ENCODE data around the gene TSPAN3. TPM values are rescaled to one million over a fixed set of nuclear protein-coding genes. Genes with fewer than 3 reads are reported as not detected.

Gene TSPAN3
- total RNA-seq, 1 experiment from 2014 or later: 205 TPM

GRCh38 chr15:76994971-76995945 is 75.7 kb downstream of the TSPAN3 start, which contains the start of gene PSTPIP1:
TSS of gene PSTPIP1 (plus strand) at chr15:76995126. CDS start at chr15:76995574, 448 bp downstream.
- peak; percentile 89 for DNase-seq
- peak within 1 kb of the TSS; percentile 86 for H3K4me2 ChIP-seq (ENCODE audit: low read depth, low read length, poor library complexity, severe bottlenecking)
- H2AFZ ChIP-seq (ENCODE audit: low read length): peak within 1 kb of the TSS; percentile 92

GRCh38 chr15:76994496-76994895 is 76.4 kb downstream of the TSPAN3 start:
- no peaks in the 10 kb centered on the region for H3K36me3 ChIP-seq (ENCODE audit: insufficient read depth, low read length)
- peak overlapping the region; percentile 84 for H3K9ac ChIP-seq (ENCODE audit: low read length)
- peak overlapping the region; percentile 92 for H2AFZ ChIP-seq (ENCODE audit: low read length)
- peak overlapping the region; percentile 82 for H3K4me3 ChIP-seq (ENCODE audit: low read length)
- no peaks in the 10 kb centered on the region for H3K9me2 ChIP-seq (replicated peaks; ENCODE audit: insufficient read depth, low read length)
- peak overlapping the region; percentile 81 for H3K27ac ChIP-seq (ENCODE audit: low read length)
- H3K4me1 ChIP-seq (ENCODE audit: low read length): peaks cover 57% of the 10 kb centered on the region
- H3K79me2 ChIP-seq (ENCODE audit: low read length): peaks cover 22% of the 10 kb centered on the region
- H4K20me1 ChIP-seq (ENCODE audit: insufficient read depth, low read depth, low read length): no peaks in the 10 kb centered on the region
- H3K4me2 ChIP-seq (ENCODE audit: low read depth, low read length, poor library complexity, severe bottlenecking): peak overlapping the region; percentile 86
- H3K27me3 ChIP-seq (ENCODE audit: low read length): no peaks in the 10 kb centered on the region
- no peak for DNase-seq
- no peaks in the 10 kb centered on the region for H3K9me3 ChIP-seq (ENCODE audit: low read length)

More at GRCh38 chr15:76994971-76995945, 75.7 kb downstream of the TSPAN3 start, which contains the start of gene PSTPIP1:
- Histone ChIP-seq H3K27me3 (ENCODE audit: low read length) (no peaks in the 10 kb centered on the region), H3K9me3 (ENCODE audit: low read length) (no peaks in the 10 kb centered on the region), H3K4me1 (ENCODE audit: low read length) (peaks cover 64% of the 10 kb centered on the region), H4K20me1 (ENCODE audit: insufficient read depth, low read depth, low read length) (no peaks in the 10 kb centered on the region), H3K36me3 (ENCODE audit: insufficient read depth, low read length) (no peaks in the 10 kb centered on the region), H3K79me2 (ENCODE audit: low read length) (peaks cover 22% of the 10 kb centered on the region), H3K9me2 (replicated peaks; ENCODE audit: insufficient read depth, low read length) (no peaks in the 10 kb centered on the region), H3K27ac (ENCODE audit: low read length) (peak within 1 kb of the TSS; percentile 81), H3K9ac (ENCODE audit: low read length) (peak within 1 kb of the TSS; percentile 84), H3K4me3 (ENCODE audit: low read length) (peak within 1 kb of the TSS; percentile 82)

GRCh38 chr15:76994001-76994400 is 76.9 kb downstream of the TSPAN3 start:
- Histone ChIP-seq H3K36me3 (ENCODE audit: insufficient read depth, low read length) (no peaks in the 10 kb centered on the region), H3K79me2 (ENCODE audit: low read length) (peaks cover 22% of the 10 kb centered on the region), H3K9me3 (ENCODE audit: low read length) (no peaks in the 10 kb centered on the region), H3K27ac (ENCODE audit: low read length) (no peak overlapping the region), H3K9me2 (replicated peaks; ENCODE audit: insufficient read depth, low read length) (no peaks in the 10 kb centered on the region), H4K20me1 (ENCODE audit: insufficient read depth, low read depth, low read length) (no peaks in the 10 kb centered on the region), H3K4me3 (ENCODE audit: low read length) (no peak overlapping the region), H3K4me1 (ENCODE audit: low read length) (peaks cover 56% of the 10 kb centered on the region), H3K9ac (ENCODE audit: low read length) (no peak overlapping the region), H2AFZ (ENCODE audit: low read length) (no peak overlapping the region), H3K4me2 (ENCODE audit: low read depth, low read length, poor library complexity, severe bottlenecking) (no peak overlapping the region), H3K27me3 (ENCODE audit: low read length) (no peaks in the 10 kb centered on the region)
- DNase-seq: no peak

- Histone ChIP-seq H3K36me3 (ENCODE audit: insufficient read depth, low read length) (no peaks in the 10 kb centered on the region), H3K9ac (ENCODE audit: low read length) (no peak overlapping the region), H3K27ac (ENCODE audit: low read length) (no peak overlapping the region), H3K9me2 (replicated peaks; ENCODE audit: insufficient read depth, low read length) (no peaks in the 10 kb centered on the region), H3K27me3 (ENCODE audit: low read length) (no peaks in the 10 kb centered on the region), H3K4me3 (ENCODE audit: low read length) (no peak overlapping the region), H3K9me3 (ENCODE audit: low read length) (no peaks in the 10 kb centered on the region), H3K4me2 (ENCODE audit: low read depth, low read length, poor library complexity, severe bottlenecking) (no peak overlapping the region), H2AFZ (ENCODE audit: low read length) (no peak overlapping the region), H3K4me1 (ENCODE audit: low read length) (peaks cover 56% of the 10 kb centered on the region), H3K79me2 (ENCODE audit: low read length) (peaks cover 17% of the 10 kb centered on the region), H4K20me1 (ENCODE audit: insufficient read depth, low read depth, low read length) (no peaks in the 10 kb centered on the region)
- no peak for DNase-seq
These were observed 77.7 kb downstream of the TSPAN3 start for GRCh38 chr15:76993114-76993725.

- peaks cover 47% of the 10 kb centered on the region for H3K4me1 ChIP-seq (ENCODE audit: low read length)
- H3K9me3 ChIP-seq (ENCODE audit: low read length): no peaks in the 10 kb centered on the region
- no peak for DNase-seq
- no peak overlapping the region for H3K9ac ChIP-seq (ENCODE audit: low read length)
- no peaks in the 10 kb centered on the region for H3K27me3 ChIP-seq (ENCODE audit: low read length)
- no peaks in the 10 kb centered on the region for H4K20me1 ChIP-seq (ENCODE audit: insufficient read depth, low read depth, low read length)
- no peaks in the 10 kb centered on the region for H3K36me3 ChIP-seq (ENCODE audit: insufficient read depth, low read length)
- no peak overlapping the region for H3K4me3 ChIP-seq (ENCODE audit: low read length)
- H3K27ac ChIP-seq (ENCODE audit: low read length): no peak overlapping the region
- no peak overlapping the region for H3K4me2 ChIP-seq (ENCODE audit: low read depth, low read length, poor library complexity, severe bottlenecking)
- no peak overlapping the region for H2AFZ ChIP-seq (ENCODE audit: low read length)
- peaks cover 15% of the 10 kb centered on the region for H3K79me2 ChIP-seq (ENCODE audit: low read length)
- H3K9me2 ChIP-seq (replicated peaks; ENCODE audit: insufficient read depth, low read length): no peaks in the 10 kb centered on the region
These were observed 78.9 kb downstream of the TSPAN3 start for GRCh38 chr15:76991741-76992645.

Other genes with a start within 250 kb of the TSPAN3 start
- 4.3 and 6.3 TPM in 2 replicates for gene SCAPER, start 165.8 kb downstream of the TSPAN3 start, total RNA-seq (2014; rRNA removed; shearing (Covaris generic); ENCODE audit: low replicate concordance)
- 69.3 and 84.8 TPM in 2 replicates for gene RCN2, start 139.4 kb downstream of the TSPAN3 start, total RNA-seq (2014; rRNA removed; shearing (Covaris generic); ENCODE audit: low replicate concordance)
- 13.1 and 40.4 TPM in 2 replicates for gene PSTPIP1, start 76.0 kb downstream of the TSPAN3 start, total RNA-seq (2014; rRNA removed; shearing (Covaris generic); ENCODE audit: low replicate concordance)

Measured in Karpas-422 (cell line).